Activated CD8-positive, alpha-beta memory T cell treated with anti-CD3 and anti-CD28 coated beads for 1 hour (primary cell): ENCODE results near the gene RTKN.
A peak's percentile ranks its signal among the peaks of the same experiment; 100 is the strongest.
"Not testable (repeated sequence)": the region's sequence is repeated elsewhere in the genome, so short reads cannot be mapped to it uniquely, and the experiment has no call there.

Experiments
- DNase-seq, 2 donors: peaks; one replicate each; pipeline ENCODE4 v3.0.0-alpha.2; 2020; ENCODE audit warnings: low read depth in 1 of 2; ENCODE audit errors: extremely low read depth in 1 of 2

The RTKN gene, protein sequence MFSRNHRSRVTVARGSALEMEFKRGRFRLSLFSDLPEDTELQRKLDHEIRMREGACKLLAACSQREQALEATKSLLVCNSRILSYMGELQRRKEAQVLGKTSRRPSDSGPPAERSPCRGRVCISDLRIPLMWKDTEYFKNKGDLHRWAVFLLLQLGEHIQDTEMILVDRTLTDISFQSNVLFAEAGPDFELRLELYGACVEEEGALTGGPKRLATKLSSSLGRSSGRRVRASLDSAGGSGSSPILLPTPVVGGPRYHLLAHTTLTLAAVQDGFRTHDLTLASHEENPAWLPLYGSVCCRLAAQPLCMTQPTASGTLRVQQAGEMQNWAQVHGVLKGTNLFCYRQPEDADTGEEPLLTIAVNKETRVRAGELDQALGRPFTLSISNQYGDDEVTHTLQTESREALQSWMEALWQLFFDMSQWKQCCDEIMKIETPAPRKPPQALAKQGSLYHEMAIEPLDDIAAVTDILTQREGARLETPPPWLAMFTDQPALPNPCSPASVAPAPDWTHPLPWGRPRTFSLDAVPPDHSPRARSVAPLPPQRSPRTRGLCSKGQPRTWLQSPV

DNA sequence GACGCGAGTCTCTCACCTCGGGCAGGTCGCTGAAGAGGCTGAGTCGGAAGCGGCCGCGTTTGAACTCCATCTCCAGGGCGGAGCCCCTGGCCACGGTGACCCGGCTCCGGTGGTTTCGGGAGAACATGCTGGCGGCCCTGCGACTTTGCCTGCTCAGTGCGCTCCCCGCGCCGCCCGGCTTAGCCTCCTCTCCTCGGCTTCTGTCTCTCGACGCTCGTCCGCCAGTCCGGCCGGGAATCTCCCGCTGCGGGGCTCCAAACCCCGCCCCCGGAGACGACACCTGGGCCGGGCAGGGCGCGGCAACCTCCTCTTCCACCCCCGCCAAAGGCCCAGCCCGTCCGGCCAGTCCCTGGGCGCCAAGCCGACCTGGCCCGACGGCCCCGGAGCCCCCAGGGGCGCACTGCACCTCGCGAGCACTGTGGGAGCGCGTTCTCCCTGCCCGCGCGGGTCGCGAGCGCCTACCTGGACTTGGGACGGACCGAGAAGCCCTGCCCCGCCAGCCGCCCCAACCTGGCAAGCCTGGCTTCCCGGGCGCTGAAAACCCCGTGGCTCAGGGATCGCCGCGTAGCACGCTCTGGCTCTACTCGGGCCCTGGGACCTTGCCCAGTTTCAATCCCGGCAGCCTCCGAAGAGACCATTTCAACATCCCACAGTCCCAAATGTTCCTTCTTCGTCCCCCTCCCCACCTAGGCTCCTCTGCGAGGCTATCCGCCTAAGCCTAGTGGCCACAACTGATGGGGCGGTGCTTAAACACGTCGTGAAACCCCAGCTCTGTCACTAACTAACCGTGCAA lies at the start of gene RTKN:
Gene RTKN, minus strand, starts transcription at position 248 of the 793 bp plus-strand sequence. Its CDS starts 121 bp downstream, at position 127.
- no peak for DNase-seq

DNA sequence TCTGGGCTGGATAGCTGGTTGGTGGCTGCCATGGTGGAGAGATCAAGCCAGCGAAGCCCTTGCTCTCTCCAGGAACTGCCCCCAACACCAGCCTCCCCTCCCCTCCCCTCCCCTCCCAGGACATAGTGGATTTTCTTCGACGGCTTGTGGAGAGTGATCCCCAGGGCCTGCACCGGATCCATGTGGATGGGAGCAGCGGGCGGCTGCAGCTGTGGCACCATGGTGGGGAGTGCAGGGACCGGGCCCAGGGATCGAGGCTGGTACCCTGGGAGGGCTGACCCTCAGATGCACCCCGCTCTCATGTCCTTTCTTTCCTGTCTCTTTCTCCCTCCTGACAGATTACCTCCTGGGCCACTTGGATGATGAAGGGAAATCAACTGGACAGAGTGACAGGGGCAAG lies 48.2 kb upstream of the RTKN start:
- no peak for DNase-seq

DNA sequence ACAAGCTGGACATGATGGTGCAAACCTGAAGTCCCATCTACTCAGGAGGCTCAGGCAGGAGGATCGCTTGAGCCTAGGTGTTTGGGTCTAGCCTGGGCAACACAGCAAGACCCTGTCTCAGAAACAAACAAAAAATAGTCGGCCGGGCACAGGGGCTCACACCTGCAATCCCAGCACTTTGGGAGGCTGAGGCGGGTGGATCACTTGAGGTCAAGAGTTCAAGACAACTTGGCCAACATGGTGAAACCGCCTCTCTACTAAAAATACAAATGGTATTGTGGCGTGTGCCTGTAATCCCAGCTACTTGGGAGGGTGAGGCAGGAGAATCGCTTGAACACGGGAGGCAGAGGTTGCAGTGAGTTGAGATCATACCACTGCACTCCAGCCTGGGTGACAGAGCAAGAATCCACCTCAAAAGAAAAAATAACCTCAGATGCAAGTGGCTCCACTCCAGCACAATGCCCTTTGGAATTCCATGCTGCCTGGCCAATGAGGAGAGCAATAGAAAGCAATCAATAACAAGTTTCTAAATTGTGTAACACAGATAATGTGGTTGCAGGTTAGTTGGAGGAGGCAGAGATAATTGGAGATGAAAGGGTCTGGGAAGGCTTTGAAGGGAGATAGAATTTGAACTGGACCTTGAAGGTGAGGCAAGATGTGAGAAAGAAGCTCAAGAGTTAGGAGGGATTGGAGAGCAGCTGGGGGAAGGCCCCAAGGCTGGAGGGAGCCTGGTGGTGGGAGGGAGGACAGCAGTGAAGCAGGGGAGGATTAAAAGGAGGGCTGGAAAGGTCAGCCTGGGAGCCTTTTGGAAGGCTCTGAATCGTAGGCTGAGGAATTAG lies 47.1 kb upstream of the RTKN start:
- no peak for DNase-seq

DNA sequence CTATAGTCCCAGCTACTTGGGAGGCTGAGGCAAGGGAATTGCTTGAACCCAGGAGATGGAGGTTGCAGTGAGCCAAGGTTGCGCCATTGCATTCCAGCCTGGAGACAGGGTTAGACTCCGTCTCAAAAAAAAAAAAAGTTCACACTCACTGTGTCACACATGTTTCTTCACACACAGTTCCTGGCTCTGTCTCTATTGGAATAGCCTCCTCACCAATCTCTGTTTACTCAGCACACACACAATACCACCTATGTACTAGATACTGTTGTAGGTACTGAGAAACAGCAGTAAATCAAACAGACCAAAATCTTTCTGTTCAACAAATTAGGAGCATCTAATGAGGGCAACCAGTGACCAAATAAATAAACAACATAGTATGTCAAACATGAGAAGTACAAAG lies 44.4 kb upstream of the RTKN start:
- DNase-seq = no peak

GRCh38 chr2:74483675-74484164 lies 42.0 kb upstream of the RTKN start:
- DNase-seq = not testable (repeated sequence)

- peak; percentile 83 to 90 for DNase-seq
These were observed 41.3 kb upstream of the RTKN start, which contains the start of the genes CCDC142 and TTC31 for GRCh38 chr2:74482801-74483674. Gene CCDC142, minus strand, starts transcription at chr2:74482998. Its CDS starts 161 bp downstream, at chr2:74482837. Gene TTC31, plus strand, starts transcription at chr2:74483081. Its CDS starts 15 bp downstream, at chr2:74483096.

GRCh38 chr2:74481961-74482800 lies 40.4 kb upstream of the RTKN start:
- peak in 1 of 2 donors; percentile 38 for DNase-seq

DNA sequence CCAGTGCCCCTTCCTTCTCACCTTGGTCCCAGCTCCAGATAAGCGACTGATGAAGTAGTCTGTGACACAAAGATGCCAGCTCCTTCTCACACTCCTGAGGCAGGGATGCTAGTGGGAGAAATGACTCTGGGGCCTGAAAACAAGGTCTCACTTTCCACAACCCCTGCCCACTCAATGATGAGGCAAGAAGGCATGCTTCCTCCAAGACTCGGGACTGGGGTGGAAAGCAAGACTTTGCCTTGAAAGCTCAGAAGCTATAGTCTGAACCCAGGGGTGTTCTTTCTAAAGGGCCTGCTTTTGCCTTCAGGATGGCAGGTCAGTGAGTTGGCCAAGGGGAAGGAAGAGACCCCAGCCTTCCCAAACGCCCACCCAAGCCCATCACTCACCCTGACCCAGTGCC lies 39.7 kb upstream of the RTKN start:
- DNase-seq = no peak

DNA sequence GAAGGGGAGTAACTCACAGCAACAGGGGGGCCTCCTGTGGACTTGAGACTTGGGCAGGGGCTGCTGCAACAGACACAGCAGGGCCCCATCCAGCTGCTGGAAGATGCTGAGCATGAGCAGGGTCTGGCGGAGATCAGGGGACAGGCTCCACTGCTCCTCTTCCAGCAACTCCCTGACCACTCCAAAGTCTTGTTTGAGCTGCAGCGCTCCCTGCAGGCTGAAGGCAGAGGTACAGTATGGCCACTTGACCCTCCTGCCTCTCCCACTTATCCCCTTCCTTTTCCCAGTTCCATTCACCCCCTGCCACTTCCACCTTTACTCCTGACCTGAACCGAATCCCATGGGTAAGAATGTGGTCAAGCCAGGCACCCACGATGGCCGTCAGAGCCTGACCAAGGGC lies 33.2 kb upstream of the RTKN start:
- DNase-seq = no peak

- no peak for DNase-seq
These were observed 32.7 kb upstream of the RTKN start for GRCh38 chr2:74474481-74474880.

DNA sequence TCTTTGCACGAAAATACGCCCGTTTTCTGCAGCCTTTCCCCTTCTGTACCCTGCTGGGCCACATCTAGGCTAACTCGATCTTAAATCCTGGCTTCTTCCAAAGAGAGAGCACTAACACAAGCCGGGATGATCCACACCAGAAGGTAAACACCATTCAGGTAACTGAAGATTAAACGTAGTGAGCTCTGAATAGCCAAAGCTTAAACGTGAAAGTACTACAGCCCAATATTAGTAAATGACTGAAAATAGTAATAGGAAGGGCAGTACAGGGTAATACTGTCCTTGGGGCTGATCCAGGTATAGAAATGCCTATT lies 31.2 kb upstream of the RTKN start:
- DNase-seq = no peak

- DNase-seq = peak; percentile 94 to 97
These were observed 30.6 kb upstream of the RTKN start, which contains the start of gene MRPL53 for GRCh38 chr2:74472086-74472944. Gene MRPL53, minus strand, starts transcription at chr2:74472680. Its CDS starts 20 bp downstream, at chr2:74472660.

DNA sequence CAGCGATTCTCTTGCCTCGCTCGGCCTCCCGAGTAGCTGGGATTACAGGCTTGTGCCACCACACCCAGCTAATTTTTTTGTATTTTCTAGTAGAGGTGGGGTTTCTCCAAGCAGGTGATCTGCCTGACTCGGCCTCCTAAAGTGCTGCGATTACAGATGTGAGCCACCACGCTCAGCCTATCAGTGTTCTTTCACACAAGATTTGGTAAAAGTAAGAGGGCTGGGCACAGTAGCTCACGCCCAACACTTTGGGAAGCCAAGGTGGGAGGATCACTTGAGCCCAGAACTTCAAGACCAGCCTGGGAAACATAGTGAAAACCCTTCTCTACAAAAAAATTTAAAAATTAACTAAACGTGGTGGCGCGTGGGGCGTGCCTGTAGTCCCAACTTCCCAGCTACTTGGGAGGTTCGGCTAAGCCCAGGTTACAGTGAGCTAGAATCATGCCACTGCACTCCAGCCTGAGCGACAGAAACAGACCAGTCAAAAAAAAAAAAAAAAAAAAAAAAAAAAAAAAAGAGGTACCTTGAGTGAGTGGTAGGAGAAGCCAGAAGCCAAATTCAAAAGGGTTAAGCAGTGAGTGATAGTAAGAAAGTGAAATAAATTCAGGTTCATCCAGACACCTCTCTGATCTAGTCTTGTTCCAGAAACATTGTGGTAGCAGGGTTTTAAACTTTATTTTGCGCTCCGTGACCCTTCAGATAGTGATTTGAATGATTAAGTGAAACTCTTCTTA lies 29.8 kb upstream of the RTKN start:
- DNase-seq = no peak

- not testable (repeated sequence) for DNase-seq
These were observed 29.0 kb upstream of the RTKN start for GRCh38 chr2:74470742-74471141.

- DNase-seq = no peak
These were observed 22.7 kb upstream of the RTKN start for GRCh38 chr2:74464406-74464805.

- DNase-seq = no peak
These were observed 21.0 kb upstream of the RTKN start for GRCh38 chr2:74462786-74463105.
